H1 (cell line): Measurements from ENCODE around the gene CFAP58. TPM values are rescaled to one million over a fixed set of nuclear protein-coding genes. Genes with fewer than 3 reads are reported as not detected.
A peak's percentile ranks its signal among the peaks of the same experiment; 100 is the strongest.

Experiments used
- CTCF ChIA-PET: fragments of 300-600 bp; sonication (Branson Sonifier 250); formaldehyde crosslinking; loops from one replicate; lab custom pipeline; 2021; ENCODE audit not compliant: partially characterized antibody; lab: Charles Lee
- POLR2A ChIA-PET: fragments of 300-600 bp; sonication (Branson Sonifier 250); formaldehyde crosslinking; loops from one replicate; lab custom pipeline; 2021; ENCODE audit warnings: inconsistent platforms; ENCODE audit not compliant: partially characterized antibody; lab: Charles Lee
- DNase-seq, 2 experiments: peaks; one replicate each; pipeline versions ENCODE4 v3.0.0 to v3.0.0-alpha.2; 2010 to 2022; ENCODE audit warnings: low spot score in 2 of 2, low read depth in 1 of 2, mixed read lengths in 1 of 2
- FAIRE-seq: peaks from 2 replicates; lab custom pipeline; 2011; peaks lifted over from hg19 to GRCh38; lab: Jason Lieb, UNC
- H2AFZ ChIP-seq: 2 replicates; pipeline ENCODE4 v1.8.1; 2012; ENCODE audit warnings: low read length, inconsistent platforms
- H2AK5ac ChIP-seq: 2 replicates; pipeline ENCODE4 v1.6.1; 2013; ENCODE audit warnings: low read depth, low read length
- H2BK120ac ChIP-seq: replicated peaks from 2 replicates; pipeline ENCODE3; 2013; ENCODE audit warnings: low read depth, low read length, inconsistent platforms
- H2BK12ac ChIP-seq: 2 replicates; pipeline ENCODE4 v1.6.1; 2013; ENCODE audit warnings: low read depth, low read length
- H2BK15ac ChIP-seq: 2 replicates; pipeline ENCODE4 v1.6.1; 2013; ENCODE audit warnings: low read length
- H2BK20ac ChIP-seq: 2 replicates; pipeline ENCODE4 v1.6.1; 2013; ENCODE audit warnings: low read length
- H2BK5ac ChIP-seq: 2 replicates; pipeline ENCODE4 v1.6.1; 2013; ENCODE audit warnings: low read depth, low read length
- H3K14ac ChIP-seq: 2 replicates; pipeline ENCODE4 v1.6.1; 2013; ENCODE audit warnings: inconsistent platforms; ENCODE audit not compliant: insufficient read length
- H3K18ac ChIP-seq: 2 replicates; pipeline ENCODE4 v1.6.1; 2013; ENCODE audit warnings: low read length; ENCODE audit errors: extremely low read depth
- H3K23ac ChIP-seq: 2 replicates; pipeline ENCODE4 v1.6.1; 2013; ENCODE audit warnings: inconsistent platforms; ENCODE audit not compliant: insufficient read length
- H3K23me2 ChIP-seq: 2 replicates; pipeline ENCODE4 v1.6.1; 2013; ENCODE audit warnings: low read depth, low read length
- H3K27ac ChIP-seq: 2 replicates; pipeline ENCODE4 v1.6.1; 2011; ENCODE audit warnings: low read depth, low read length, inconsistent platforms
- H3K27me3 ChIP-seq, 4 experiments: replicated peaks in 1 of 4; 1 replicate in 1 of 4; 2 replicates in 3 of 4; pipeline versions ENCODE4 v1.6.1 to v1.8.1; 2011 to 2013; ENCODE audit warnings: low read length in 3 of 4, mild to moderate bottlenecking in 3 of 4, inconsistent platforms in 2 of 4, mixed read lengths in 2 of 4, moderate library complexity in 1 of 4; ENCODE audit not compliant: control insufficient read depth in 3 of 4, insufficient read depth in 3 of 4; ENCODE audit errors: extremely low read depth in 1 of 4
- H3K36me3 ChIP-seq, 4 experiments: 2 replicates each; pipeline versions ENCODE4 v1.6.1 to v1.8.1; 2011 to 2013; ENCODE audit warnings: mild to moderate bottlenecking in 4 of 4, low read length in 3 of 4, moderate library complexity in 2 of 4, control low read depth in 1 of 4, inconsistent platforms in 1 of 4; ENCODE audit not compliant: insufficient read depth in 4 of 4, control insufficient read depth in 2 of 4
- H3K4ac ChIP-seq: replicated peaks from 2 replicates; pipeline ENCODE3; 2013; ENCODE audit warnings: low read length, low read depth, mixed read lengths, inconsistent platforms; ENCODE audit not compliant: insufficient read length
- H3K4me1 ChIP-seq, 4 experiments: replicated peaks in 1 of 4; 1 replicate in 1 of 4; 2 replicates in 3 of 4; pipeline versions ENCODE4 v1.6.1 to v1.8.1; 2011 to 2013; ENCODE audit warnings: low read length in 3 of 4, inconsistent platforms in 2 of 4, mixed read lengths in 1 of 4; ENCODE audit not compliant: insufficient read depth in 4 of 4, control insufficient read depth in 3 of 4
- H3K4me2 ChIP-seq, 2 experiments: 2 replicates each; pipeline versions ENCODE4 v1.6.1 to v1.8.1; 2011 to 2013; ENCODE audit warnings: low read depth in 2 of 2, low read length in 2 of 2, control low read depth in 1 of 2, inconsistent platforms in 1 of 2, mild to moderate bottlenecking in 1 of 2; ENCODE audit not compliant: insufficient read depth in 1 of 2
- H3K4me3 ChIP-seq, 4 experiments: fragments of 200-600, 300-600 bp in 1 of 4; sonication (generic), shearing (Covaris generic), sonication (Bioruptor Twin) in 1 of 4; 2 replicates each; pipeline versions ENCODE4 v1.5.1 to v1.8.1; 2011 to 2016; ENCODE audit warnings: low read length in 4 of 4, low read depth in 3 of 4, control low read depth in 2 of 4, inconsistent platforms in 2 of 4, mild to moderate bottlenecking in 2 of 4, mixed read lengths in 1 of 4, moderate library complexity in 1 of 4; ENCODE audit not compliant: insufficient read depth in 2 of 4; ENCODE audit errors: extremely low read depth in 1 of 4
- H3K56ac ChIP-seq: replicated peaks from 2 replicates; pipeline ENCODE3; 2013; ENCODE audit warnings: low read depth, mild to moderate bottlenecking, mixed read lengths, low read length, inconsistent platforms; ENCODE audit not compliant: insufficient read length
- H3K79me1 ChIP-seq: 2 replicates; pipeline ENCODE4 v1.6.1; 2013; ENCODE audit warnings: low read depth, low read length, control low read depth
- H3K79me2 ChIP-seq, 2 experiments: 2 replicates each; pipeline versions ENCODE4 v1.6.1 to v1.8.1; 2012 to 2013; ENCODE audit warnings: low read length in 2 of 2, mild to moderate bottlenecking in 2 of 2, inconsistent platforms in 1 of 2; ENCODE audit not compliant: insufficient read depth in 2 of 2, control insufficient read depth in 1 of 2
- H3K9ac ChIP-seq, 4 experiments: replicated peaks in 1 of 4; 1 replicate in 1 of 4; 2 replicates in 3 of 4; pipeline versions ENCODE4 v1.6.1 to v1.8.1; 2011 to 2013; ENCODE audit warnings: low read depth in 3 of 4, low read length in 3 of 4, control low read depth in 2 of 4, mild to moderate bottlenecking in 2 of 4, moderate library complexity in 2 of 4, inconsistent platforms in 1 of 4; ENCODE audit errors: extremely low read depth in 1 of 4
- H3K9me3 ChIP-seq, 2 experiments: 2 replicates each; pipeline versions ENCODE4 v1.6.1 to v1.8.1; 2012 to 2013; ENCODE audit warnings: mild to moderate bottlenecking in 2 of 2, moderate library complexity in 2 of 2, control low read depth in 1 of 2, inconsistent platforms in 1 of 2, low read depth in 1 of 2, low read length in 1 of 2, mixed read lengths in 1 of 2; ENCODE audit not compliant: insufficient read depth in 2 of 2
- H4K20me1 ChIP-seq, 2 experiments: replicated peaks in 1 of 2; 2 replicates each; pipeline versions ENCODE3 to v1.8.1; 2011 to 2013; ENCODE audit warnings: inconsistent platforms in 2 of 2, low read length in 2 of 2, mild to moderate bottlenecking in 1 of 2; ENCODE audit not compliant: insufficient read depth in 2 of 2, control insufficient read depth in 1 of 2
- H4K5ac ChIP-seq: 2 replicates; pipeline ENCODE4 v1.6.1; 2013; ENCODE audit warnings: low read length, low read depth, mixed read lengths, inconsistent platforms; ENCODE audit not compliant: insufficient read length
- H4K8ac ChIP-seq: 2 replicates; pipeline ENCODE4 v1.8.0; 2013; ENCODE audit warnings: mild to moderate bottlenecking, moderate library complexity, low read length, inconsistent platforms; ENCODE audit not compliant: insufficient read depth; ENCODE audit errors: extremely low read depth
- H4K91ac ChIP-seq: replicated peaks from 2 replicates; pipeline ENCODE3; 2013; ENCODE audit warnings: low read length, mixed read lengths, inconsistent platforms; ENCODE audit not compliant: insufficient read length
- CBX5 ChIP-seq: fragments of 300-800, 300-1000 bp; sonication (generic); IDR thresholded peaks from 2 replicates; pipeline ENCODE4 v1.7.1; 2016; ENCODE audit warnings: antibody characterized with exemption, low read length, low read depth
- EZH2 ChIP-seq: fragments of 200-600 bp; sonication (generic); IDR thresholded peaks from 2 replicates; pipeline ENCODE4 v1.7.1; 2012; ENCODE audit warnings: low read depth, mild to moderate bottlenecking, moderate library complexity, low read length, inconsistent platforms; ENCODE audit not compliant: severe bottlenecking
- GABPA ChIP-seq: IDR thresholded peaks from 2 replicates; pipeline ENCODE4 v1.6.1; 2011; ENCODE audit warnings: mild to moderate bottlenecking, low read length, moderate library complexity, borderline replicate concordance; ENCODE audit not compliant: insufficient read depth
- POLR2AphosphoS5 ChIP-seq: IDR thresholded peaks from 2 replicates; pipeline ENCODE4 v1.6.1; 2011; ENCODE audit warnings: low read depth, low read length
- SRF ChIP-seq: IDR thresholded peaks from 2 replicates; pipeline ENCODE4 v1.6.1; 2011; ENCODE audit warnings: mild to moderate bottlenecking, low read depth, low read length, moderate library complexity
- WGBS, 2 experiments: shearing (Covaris generic) in 1 of 2; methylation state at CpG; one replicate each; pipeline versions ENCODE4 v1.1.6 to v1.1.7; 2013 to 2015; ENCODE audit warnings: low lambda C conversion rate in 2 of 2, mixed read lengths in 2 of 2, inconsistent platforms in 1 of 2, low coverage in 1 of 2, missing lambda C conversion rate in 1 of 2; ENCODE audit not compliant: insufficient replicate concordance in 2 of 2, insufficient coverage in 1 of 2, insufficient read length in 1 of 2; ENCODE audit errors: extremely low coverage in 1 of 2, missing lambda C conversion rate in 1 of 2; 5-methylcytosine and 5-hydroxymethylcytosine counted together
- polyA plus RNA-seq, 7 experiments: library from polyadenylated mRNA; depleted of rRNA in 3 of 7; stranded (reverse) in 5 of 7; unstranded in 2 of 7; fragments of >200 nt in 5 of 7; fragments of 200-250 nt in 2 of 7; gene quantifications; 1 replicate in 5 of 7; 2 replicates in 1 of 7; 4 replicates in 1 of 7; pipeline versions ENCODE4 v1.2.1 to v1.2.3, GENCODE V29; 2011 to 2013; ENCODE audit warnings: missing spikeins in 2 of 7, mixed read lengths in 2 of 7
- total RNA-seq: library from RNA; stranded (reverse); fragmentation: NEBNext Ultra II Directional; extraction: Animal tissue kit (Norgen Biotek cat#: 25700); gene quantifications from 2 replicates; pipeline ENCODE4 v1.2.1, GENCODE V29; 2021
- TF ChIP-seq, protein P1 (sequence below), 3 experiments: IDR thresholded peaks; 1 replicate in 2 of 3; 2 replicates in 1 of 3; pipeline versions ENCODE4 v1.5.1 to v1.6.1; 2011; ENCODE audit warnings: low read length in 3 of 3, mild to moderate bottlenecking in 3 of 3, inconsistent platforms in 2 of 3, low read depth in 1 of 3, moderate library complexity in 1 of 3; ENCODE audit not compliant: insufficient read depth in 1 of 3; ENCODE audit errors: control extremely low read depth in 1 of 3

CFAP58 gene
- total and polyA plus RNA-seq, 2 of the 8 experiments (the other 6 are each of a cell fraction or from before 2014, with no cell fraction given) = 0.32 to 0.71 TPM

DNA sequence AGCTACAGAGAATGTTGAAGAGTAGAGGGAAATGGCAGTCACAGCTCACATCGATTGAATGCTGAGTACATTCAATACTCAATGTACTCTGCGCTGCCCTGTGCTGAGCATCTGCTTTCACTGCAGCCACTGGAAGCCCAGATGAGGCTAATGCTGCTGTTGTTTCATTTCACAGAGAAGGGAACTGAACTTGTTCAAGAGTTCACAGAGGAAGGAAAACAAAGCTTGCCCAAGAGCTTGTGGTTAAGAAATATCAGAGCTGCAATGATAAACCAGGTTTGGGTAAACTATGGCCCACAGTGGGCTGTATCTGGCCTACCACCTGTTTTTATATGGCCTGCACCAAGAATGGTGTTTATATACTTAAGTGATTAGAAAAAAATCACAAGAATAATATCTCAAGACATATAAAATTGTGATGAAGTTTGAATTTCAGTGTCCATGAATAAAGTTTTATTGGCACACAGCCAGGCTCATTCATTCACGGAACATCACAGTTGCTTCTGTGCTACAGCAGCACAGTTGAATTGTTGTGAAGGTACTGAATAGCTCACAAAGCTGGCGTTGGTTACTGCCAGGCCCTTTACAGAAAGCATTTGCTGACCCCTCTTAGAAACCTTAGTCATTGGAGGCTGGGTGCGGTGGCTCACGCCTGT, 64.1 kb downstream of the CFAP58 start:
- Histone ChIP-seq H2AK5ac (0 out of 2 replicates have a peak overlapping the region, but pooled peaks have one; percentile 60), H4K5ac (no peak overlapping the region), H3K9me3 (no peaks in the 10 kb centered on the region), H3K79me1 (no peaks in the 10 kb centered on the region), H3K4me1 (peaks cover 0 to 10% (median 3%) of the 10 kb centered on the region in 4 experiments; a peak in 4 of 7 replicates), H3K56ac (no peak overlapping the region), H3K4ac (no peak overlapping the region), H3K23ac (no peak overlapping the region), H3K18ac (no peak overlapping the region), H3K79me2 (no peaks in the 10 kb centered on the region), H2AFZ (no peak overlapping the region), H3K4me3 (no peak overlapping the region), H2BK15ac (no peak overlapping the region), H4K8ac (no peak overlapping the region), H2BK5ac (no peak overlapping the region), H3K14ac (peak overlapping the region; percentile 73), H3K27me3 (no peaks in the 10 kb centered on the region), H2BK20ac (no peak overlapping the region; the same call in 1 of the 2 replicates), H4K91ac (no peak overlapping the region), H3K36me3 (no peaks in the 10 kb centered on the region), H3K9ac (no peak overlapping the region), H2BK12ac (no peak overlapping the region), H3K4me2 (no peak overlapping the region), H3K27ac (no peak overlapping the region), H4K20me1 (no peaks in the 10 kb centered on the region), H2BK120ac (no peak overlapping the region), H3K23me2 (no peaks in the 10 kb centered on the region)
- WGBS, 2 experiments = 93% methylated on average over 6 of the region's 6 CpGs; no CpG with 5 or more reads in 1 of the 2 experiments
- DNase-seq (no peak), FAIRE-seq (no peak)
- ChIA-PET POLR2A (no interaction called here), CTCF (interaction anchor here (0.5 to 1.8 kb wide), 8 partner anchors 8 to 163 kb away, joined by 3 to 11 read pairs (median 4); no protein-coding TSS in a partner anchor)
- TF ChIP-seq EZH2 = no peak
- TF ChIP-seq CBX5 = no peak
- no peak for TF ChIP-seq GABPA
- TF ChIP-seq SRF = no peak
- no peak for TF ChIP-seq POLR2AphosphoS5
- TF ChIP-seq, protein P1, sequence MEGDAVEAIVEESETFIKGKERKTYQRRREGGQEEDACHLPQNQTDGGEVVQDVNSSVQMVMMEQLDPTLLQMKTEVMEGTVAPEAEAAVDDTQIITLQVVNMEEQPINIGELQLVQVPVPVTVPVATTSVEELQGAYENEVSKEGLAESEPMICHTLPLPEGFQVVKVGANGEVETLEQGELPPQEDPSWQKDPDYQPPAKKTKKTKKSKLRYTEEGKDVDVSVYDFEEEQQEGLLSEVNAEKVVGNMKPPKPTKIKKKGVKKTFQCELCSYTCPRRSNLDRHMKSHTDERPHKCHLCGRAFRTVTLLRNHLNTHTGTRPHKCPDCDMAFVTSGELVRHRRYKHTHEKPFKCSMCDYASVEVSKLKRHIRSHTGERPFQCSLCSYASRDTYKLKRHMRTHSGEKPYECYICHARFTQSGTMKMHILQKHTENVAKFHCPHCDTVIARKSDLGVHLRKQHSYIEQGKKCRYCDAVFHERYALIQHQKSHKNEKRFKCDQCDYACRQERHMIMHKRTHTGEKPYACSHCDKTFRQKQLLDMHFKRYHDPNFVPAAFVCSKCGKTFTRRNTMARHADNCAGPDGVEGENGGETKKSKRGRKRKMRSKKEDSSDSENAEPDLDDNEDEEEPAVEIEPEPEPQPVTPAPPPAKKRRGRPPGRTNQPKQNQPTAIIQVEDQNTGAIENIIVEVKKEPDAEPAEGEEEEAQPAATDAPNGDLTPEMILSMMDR (IDR thresholded peaks at IDR 0.05; ENCODE audit: control extremely low read depth in 1 of 3, insufficient read depth in 1 of 3, low read depth in 1 of 3, low read length in 3 of 3) = no peak
